HL-60/S4 treated with phorbol 12-myristate 13-acetate at 8.2 ng/mL for 4 days and 3 days (cell line): ENCODE measurements around the gene SESN1.
"Not testable (repeated sequence)": the region's sequence is repeated elsewhere in the genome, so short reads cannot be mapped to it uniquely, and the experiment has no call there.

Experiments used
- in situ Hi-C: fragments of 300-500 bp; cut with MboI; formaldehyde crosslinking; loops from 2 replicates; pipeline ENCODE4 v1.15.0; 2022; ENCODE audit warnings: low sequenced_read_pairs

The SESN1 gene

GRCh38 chr6:109094416-109095035 is at the start of gene SESN1:
TSS of gene SESN1 (minus strand) at chr6:109094846. CDS start at chr6:109094073, 773 bp downstream.
- in situ Hi-C loops: no loop called here

- in situ Hi-C loops: no loop called here
These were observed 48.5 kb upstream of the SESN1 start for GRCh38 chr6:109143191-109143590.

- in situ Hi-C loops: not testable (repeated sequence)
These were observed 47.4 kb upstream of the SESN1 start for GRCh38 chr6:109142067-109142466.

- in situ Hi-C loops: no loop called here
These were observed 44.5 kb upstream of the SESN1 start for GRCh38 chr6:109139109-109139508.

GRCh38 chr6:109136530-109136929 is 41.9 kb upstream of the SESN1 start:
- in situ Hi-C loops: not testable (repeated sequence)

GRCh38 chr6:109136039-109136438 is 41.4 kb upstream of the SESN1 start:
- in situ Hi-C loops: not testable (repeated sequence)

- in situ Hi-C loops: not testable (repeated sequence)
These were observed 41.0 kb upstream of the SESN1 start for GRCh38 chr6:109135600-109135999.

GRCh38 chr6:109130065-109130464 is 35.4 kb upstream of the SESN1 start:
- in situ Hi-C loops: no loop called here

GRCh38 chr6:109125504-109125903 is 30.9 kb upstream of the SESN1 start:
- in situ Hi-C loops: no loop called here

GRCh38 chr6:109124219-109124618 is 29.6 kb upstream of the SESN1 start:
- in situ Hi-C loops: no loop called here

GRCh38 chr6:109121411-109121810 is 26.8 kb upstream of the SESN1 start:
- in situ Hi-C loops: no loop called here

GRCh38 chr6:109118871-109119354 is 24.3 kb upstream of the SESN1 start:
- in situ Hi-C loops: no loop called here

- in situ Hi-C loops: no loop called here
These were observed 23.7 kb upstream of the SESN1 start for GRCh38 chr6:109118337-109118736.

- in situ Hi-C loops: no loop called here
These were observed 22.8 kb upstream of the SESN1 start for GRCh38 chr6:109117346-109118035.

GRCh38 chr6:109112663-109113062 is 18.0 kb upstream of the SESN1 start:
- in situ Hi-C loops: not testable (repeated sequence)

GRCh38 chr6:109109663-109110062 is 15.0 kb upstream of the SESN1 start:
- in situ Hi-C loops: not testable (repeated sequence)

GRCh38 chr6:109105681-109106080 is 11.0 kb upstream of the SESN1 start:
- in situ Hi-C loops: no loop called here

- in situ Hi-C loops: no loop called here
These were observed 9.9 kb upstream of the SESN1 start for GRCh38 chr6:109104512-109104911.

GRCh38 chr6:109103942-109104341 is 9.3 kb upstream of the SESN1 start:
- in situ Hi-C loops: no loop called here

GRCh38 chr6:109102762-109103161 is 8.1 kb upstream of the SESN1 start:
- in situ Hi-C loops: no loop called here

- in situ Hi-C loops: no loop called here
These were observed 3.0 kb upstream of the SESN1 start for GRCh38 chr6:109097661-109098060.

GRCh38 chr6:109096208-109096607 is 1.6 kb upstream of the SESN1 start:
- in situ Hi-C loops: no loop called here

- in situ Hi-C loops: no loop called here
These were observed 1.1 kb upstream of the SESN1 start for GRCh38 chr6:109095835-109096084.
